GM18861 (cell line): Measurements from ENCODE around the gene INHBE.

Experiments
- ATAC-seq: cut with Tn5 transposase; IDR thresholded peaks from one replicate; pipeline ENCODE4 v1.9.1; 2021; ENCODE audit not compliant: unreplicated experiment

INHBE gene

GRCh38 chr12:57473886-57474285 is 18.8 kb downstream of the INHBE start:
- ATAC-seq: no peak

GRCh38 chr12:57474430-57474829 is 19.3 kb downstream of the INHBE start:
- ATAC-seq: no peak

DNA sequence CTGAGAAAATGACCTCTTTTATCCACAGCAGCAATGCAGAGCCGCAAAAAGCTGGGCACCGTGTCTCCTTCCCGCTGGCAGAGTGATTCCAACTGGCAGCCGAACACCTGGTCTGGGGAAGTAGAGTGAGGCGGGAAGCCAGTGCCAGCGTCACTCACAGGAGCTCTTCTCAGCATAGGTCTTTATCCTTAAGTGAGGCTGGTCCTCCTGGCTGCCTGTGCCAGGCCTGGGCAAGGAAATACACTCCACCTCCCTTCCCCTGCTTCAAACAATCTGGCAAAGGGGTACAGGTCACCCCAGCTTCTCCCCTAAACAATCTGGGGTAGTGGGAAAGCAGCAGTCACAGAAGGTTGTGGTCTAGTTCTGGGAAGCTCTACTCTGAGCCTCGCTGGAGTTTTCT is 19.8 kb downstream of the INHBE start:
- no peak for ATAC-seq

- no peak for ATAC-seq
These were observed 20.4 kb downstream of the INHBE start for GRCh38 chr12:57475271-57476161.

- ATAC-seq: no peak
These were observed 21.3 kb downstream of the INHBE start for GRCh38 chr12:57476162-57476992.

GRCh38 chr12:57476993-57477709 is 22.0 kb downstream of the INHBE start:
- ATAC-seq: no peak

GRCh38 chr12:57477710-57478681 is 22.9 kb downstream of the INHBE start:
- no peak for ATAC-seq

DNA sequence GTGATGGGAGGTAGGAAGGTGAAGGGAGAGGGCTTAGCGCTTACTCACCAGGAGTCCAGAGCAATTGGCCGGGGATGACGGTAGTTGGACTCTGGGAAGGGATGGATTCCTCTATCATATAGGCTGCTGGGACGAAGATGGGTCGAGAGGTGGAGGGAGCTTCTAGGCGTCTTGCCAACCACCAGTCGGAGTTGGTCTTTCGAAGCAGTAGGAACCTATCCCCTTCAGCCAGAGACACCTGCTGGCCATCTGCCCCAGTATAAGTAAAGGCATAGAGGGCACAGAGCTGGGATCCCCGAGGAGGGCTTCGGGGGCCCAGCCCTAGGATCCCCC is 23.9 kb downstream of the INHBE start:
- no peak for ATAC-seq

- ATAC-seq: peak; percentile 40
These were observed 24.4 kb downstream of the INHBE start, which contains the start of gene ARHGAP9 for GRCh38 chr12:57479376-57480115. Gene ARHGAP9, minus strand, starts transcription at chr12:57479866. Its CDS starts 460 bp downstream, at chr12:57479406.

DNA sequence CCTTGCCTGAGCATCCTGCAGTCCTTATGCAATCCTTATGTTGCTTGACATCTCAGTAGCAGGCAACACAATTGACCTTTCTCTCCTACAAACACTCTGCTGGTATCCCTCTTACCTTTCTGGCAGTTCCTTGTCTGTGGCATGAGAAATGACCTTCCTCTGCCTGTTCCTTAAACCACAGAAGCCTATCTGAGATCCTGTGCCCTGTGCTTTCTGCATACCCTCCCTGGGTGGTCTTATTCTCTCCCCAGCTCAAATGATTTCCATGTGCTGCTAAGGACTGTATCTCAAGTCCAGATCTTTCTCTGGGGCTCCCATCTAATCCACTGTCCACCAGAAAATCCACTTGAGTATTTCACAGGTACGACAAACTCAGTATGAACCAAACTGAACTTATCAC is 26.6 kb downstream of the INHBE start:
- ATAC-seq: no peak

DNA sequence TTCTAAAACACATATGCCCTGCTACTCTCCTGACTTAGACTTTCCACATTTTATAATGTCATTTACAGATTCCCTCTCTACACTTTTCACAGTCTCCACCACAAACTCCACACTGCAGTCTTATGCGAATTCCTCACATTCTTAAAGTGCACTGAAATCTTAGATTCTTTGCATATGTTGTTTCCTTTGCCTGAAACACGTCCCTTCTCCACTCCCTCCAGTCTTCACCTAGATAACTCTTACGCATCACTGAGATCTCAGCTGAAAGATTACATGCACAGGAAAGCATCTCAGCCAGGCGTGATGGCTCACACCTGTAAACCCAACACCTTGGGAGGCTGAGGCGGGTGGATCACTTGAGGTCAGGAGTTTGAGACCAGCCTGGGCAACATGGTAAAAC is 28.4 kb downstream of the INHBE start:
- no peak for ATAC-seq

GRCh38 chr12:57485695-57486094 is 30.6 kb downstream of the INHBE start:
- ATAC-seq: no peak

GRCh38 chr12:57487055-57487596 is 32.0 kb downstream of the INHBE start:
- no peak for ATAC-seq

DNA sequence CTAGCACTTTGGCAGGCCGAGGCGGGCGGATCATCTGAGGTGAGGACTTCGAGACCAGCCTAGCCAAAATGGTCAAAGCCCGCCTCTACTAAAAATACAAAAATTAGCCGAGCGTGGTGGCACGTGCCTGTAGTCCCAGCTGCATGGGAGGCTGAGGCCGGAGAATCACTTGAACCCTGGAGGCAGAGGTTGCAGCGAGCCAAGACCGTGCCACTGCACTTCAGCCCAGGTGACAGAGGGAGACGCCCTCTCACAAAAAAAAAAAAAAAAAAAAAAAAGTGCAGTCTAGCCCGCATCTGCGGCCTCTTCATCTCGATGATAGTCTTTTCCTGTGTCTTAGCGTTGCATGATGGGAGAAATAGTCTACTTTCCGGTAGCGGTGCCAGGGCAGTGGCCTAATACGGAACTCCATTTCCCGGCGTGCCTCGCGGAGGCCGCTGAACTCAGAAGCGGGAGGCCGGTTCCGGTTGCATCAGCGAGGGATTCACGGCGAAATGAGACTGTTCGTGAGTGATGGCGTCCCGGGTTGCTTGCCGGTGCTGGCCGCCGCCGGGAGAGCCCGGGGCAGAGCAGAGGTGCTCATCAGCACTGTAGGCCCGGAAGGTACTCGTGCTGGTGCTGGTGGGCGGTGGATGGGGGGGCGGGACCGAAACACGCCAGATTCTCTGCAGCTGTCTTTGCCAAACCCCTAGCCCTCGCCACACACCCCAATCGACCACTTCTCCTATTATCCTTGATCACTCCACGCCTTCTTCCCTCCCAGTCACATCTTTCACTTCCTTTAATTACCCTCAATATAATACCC is 32.7 kb downstream of the INHBE start, which contains the start of gene MARS1:
Gene MARS1 (plus strand): TSS at position 472 of the 805 bp plus-strand sequence. CDS start 23 bp downstream, at position 495.
- ATAC-seq: peak; percentile 97

DNA sequence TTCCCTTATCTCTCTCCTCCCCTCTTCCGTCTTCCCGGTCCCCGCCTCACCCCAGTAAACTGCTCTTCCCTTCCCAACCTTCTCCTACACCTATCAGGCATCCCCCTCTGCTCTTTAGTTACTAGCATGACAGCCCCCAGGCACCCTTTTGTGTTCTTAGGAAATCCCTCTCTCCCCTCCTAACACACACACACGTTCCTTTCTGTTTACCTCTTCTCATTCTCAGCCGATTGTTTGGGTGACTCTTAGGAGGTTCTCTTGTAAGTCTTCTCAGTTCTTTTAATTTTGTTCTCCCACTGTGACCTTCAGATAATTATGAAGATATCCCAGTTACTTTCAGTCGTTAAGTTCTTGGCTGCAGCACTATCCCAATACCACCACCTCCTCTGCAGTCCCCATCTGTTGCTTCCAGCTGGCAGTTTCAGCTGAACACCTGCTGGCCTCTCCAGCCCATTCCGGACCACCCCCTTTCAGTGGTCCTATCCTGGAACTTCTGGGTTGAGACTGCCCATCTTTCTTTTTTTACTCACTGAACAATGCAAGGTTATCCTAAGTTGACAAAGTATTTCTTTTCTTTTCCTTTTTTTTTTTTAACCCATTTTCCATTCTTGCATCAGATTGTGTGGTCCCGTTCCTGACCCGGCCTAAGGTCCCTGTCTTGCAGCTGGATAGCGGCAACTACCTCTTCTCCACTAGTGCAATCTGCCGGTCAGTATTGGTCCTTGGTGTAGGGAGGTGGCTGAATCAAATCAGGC is 33.5 kb downstream of the INHBE start:
- no peak for ATAC-seq

- ATAC-seq: no peak
These were observed 34.1 kb downstream of the INHBE start for GRCh38 chr12:57489157-57489641.

GRCh38 chr12:57490126-57490525 is 35.0 kb downstream of the INHBE start:
- ATAC-seq: no peak
